GM12892 (cell line): Measurements from ENCODE around the gene CST9.

Source experiments
- POLR2A ChIP-seq: IDR thresholded peaks from 2 replicates; pipeline ENCODE4 v1.6.1; 2011; ENCODE audit warnings: low read depth, low read length, control low read depth
- POLR2AphosphoS5 ChIP-seq: IDR thresholded peaks from 2 replicates; pipeline ENCODE4 v1.6.1; 2011; ENCODE audit warnings: low read depth, low read length, control low read depth
- TAF1 ChIP-seq: IDR thresholded peaks from 2 replicates; pipeline ENCODE4 v1.6.1; 2011; ENCODE audit warnings: low read depth, mild to moderate bottlenecking, control low read depth, low read length, borderline replicate concordance

- TF ChIP-seq TAF1 = no peak
- TF ChIP-seq POLR2A = no peak
- TF ChIP-seq POLR2AphosphoS5 = no peak
These were observed 39.9 kb upstream of the CST9 start for GRCh38 chr20:23645575-23645974.
